Stimulated activated CD4-positive, alpha-beta T cell treated with anti-CD3 and anti-CD28 coated beads, Interleukin-4, amount 100 ng/mL, for 1 hour (primary cell): ENCODE data around the gene FBLN2.

ENCODE experiments used
- DNase-seq: peaks from one replicate; pipeline ENCODE4 v3.0.0-alpha.2; 2020

The FBLN2 gene

GRCh38 chr3:13671482-13672233, 122.7 kb downstream of the FBLN2 start:
- DNase-seq = no peak

DNA sequence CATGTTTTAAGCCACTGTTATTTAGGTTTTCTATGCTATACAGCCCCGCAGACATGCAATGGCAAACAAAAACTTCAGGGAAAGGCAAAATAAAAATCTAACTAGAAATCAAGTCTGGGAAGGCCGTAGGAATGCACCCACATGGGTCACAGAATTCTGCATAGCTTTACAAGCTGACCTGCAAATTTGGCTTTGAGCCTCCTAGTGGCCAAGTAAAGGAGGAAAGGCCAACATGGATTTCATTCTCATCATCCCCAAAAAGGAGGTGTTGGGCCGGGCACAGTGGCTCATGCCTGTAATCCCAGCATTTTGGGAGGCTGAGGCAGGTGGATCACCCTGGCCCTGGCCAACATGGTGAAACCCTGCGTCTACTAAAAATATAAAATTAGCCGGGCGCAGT, 124.3 kb downstream of the FBLN2 start:
- no peak for DNase-seq

GRCh38 chr3:13674538-13675185, 125.7 kb downstream of the FBLN2 start:
- DNase-seq = no peak

- no peak for DNase-seq
Observed at GRCh38 chr3:13676356-13677017, 127.6 kb downstream of the FBLN2 start.

DNA sequence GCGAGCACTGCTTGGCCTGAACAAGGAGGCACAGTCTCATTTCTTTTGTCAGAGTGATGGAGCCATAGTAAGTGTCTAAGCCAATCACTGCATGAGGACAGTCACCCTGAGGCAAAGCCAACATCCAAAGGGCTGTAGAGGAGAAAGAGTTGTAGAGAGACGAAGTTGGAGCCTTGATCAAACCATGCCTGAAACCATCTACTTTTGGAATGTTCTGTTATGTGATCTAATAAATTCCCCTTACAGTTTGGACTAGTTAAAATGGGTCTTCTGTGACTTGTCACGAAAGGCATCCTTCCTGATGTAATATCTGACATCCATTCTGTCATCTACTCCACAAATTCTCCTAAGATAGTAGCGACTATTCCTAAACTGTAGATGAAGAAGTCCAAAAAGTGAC, 128.3 kb downstream of the FBLN2 start:
- DNase-seq = no peak

GRCh38 chr3:13681931-13682330, 133.0 kb downstream of the FBLN2 start:
- DNase-seq = no peak

GRCh38 chr3:13682331-13683013, 133.5 kb downstream of the FBLN2 start:
- no peak for DNase-seq

GRCh38 chr3:13683288-13683687, 134.4 kb downstream of the FBLN2 start:
- no peak for DNase-seq

GRCh38 chr3:13683772-13684171, 134.8 kb downstream of the FBLN2 start:
- DNase-seq = no peak

- no peak for DNase-seq
Observed at GRCh38 chr3:13684350-13684749, 135.4 kb downstream of the FBLN2 start.

GRCh38 chr3:13684854-13685253, 135.9 kb downstream of the FBLN2 start:
- no peak for DNase-seq

GRCh38 chr3:13685721-13686120, 136.8 kb downstream of the FBLN2 start:
- DNase-seq = no peak

DNA sequence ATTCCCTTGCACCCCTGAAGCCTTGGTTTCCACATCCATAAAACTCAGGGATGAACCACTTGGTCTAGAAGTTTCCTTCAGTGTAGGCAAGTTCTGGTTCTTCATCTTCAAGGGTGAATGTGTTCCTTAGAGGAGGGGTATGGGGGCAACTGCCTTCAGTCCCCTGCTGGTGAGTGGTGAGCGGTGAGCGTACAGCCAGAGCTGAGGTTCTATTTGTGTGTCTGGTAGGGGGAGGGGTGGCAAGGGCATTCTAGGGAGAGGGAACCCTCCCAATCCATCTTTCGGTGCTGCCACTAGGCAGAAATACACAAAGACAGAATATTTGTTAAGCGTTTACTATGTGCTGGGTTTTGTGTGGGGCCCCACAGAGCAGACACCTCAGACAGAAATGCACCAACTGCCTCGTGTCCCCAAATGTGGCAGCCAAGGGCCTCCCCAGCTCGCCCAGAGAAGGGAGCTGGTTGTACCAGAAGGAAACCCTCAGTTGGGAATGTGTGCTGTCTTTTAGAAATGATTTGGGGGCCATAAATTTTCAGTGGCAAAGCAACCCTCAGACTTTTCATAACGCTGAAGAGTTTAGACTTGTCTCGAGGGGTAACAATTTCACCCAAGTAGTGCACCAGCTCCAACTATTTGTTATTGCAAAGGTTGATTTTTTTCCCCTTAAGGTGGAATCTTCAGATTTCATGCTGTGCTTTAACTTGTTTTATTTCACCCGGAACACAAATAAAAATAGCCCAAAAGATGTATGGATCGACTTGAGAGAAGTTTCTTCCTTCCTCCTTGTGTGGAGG, 137.6 kb downstream of the FBLN2 start:
- no peak for DNase-seq

DNA sequence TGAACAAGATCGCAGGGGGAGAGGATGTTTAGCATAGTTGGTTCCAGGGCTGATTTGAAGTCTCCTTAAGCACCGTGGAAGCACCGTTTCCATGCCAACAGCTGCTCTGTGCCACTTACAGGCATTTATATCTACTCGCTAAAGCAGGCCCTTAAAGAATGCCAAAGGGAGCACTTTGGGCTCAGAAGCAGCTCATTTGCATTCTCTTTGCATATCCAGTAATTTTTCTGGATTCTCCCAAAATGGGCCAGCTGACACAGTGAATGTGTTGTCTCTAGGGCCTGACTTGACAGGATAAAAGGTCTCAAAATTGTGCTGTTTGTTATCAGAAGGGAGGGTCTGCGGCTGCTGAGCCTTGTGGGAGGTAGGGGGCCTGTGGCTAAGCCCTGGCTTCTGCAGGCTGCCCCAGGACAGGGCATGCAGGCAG, 138.6 kb downstream of the FBLN2 start:
- no peak for DNase-seq
